UCSD-AML1 (cell line): ENCODE results near the gene S100PBP.

Source experiments
- DNase-seq: peaks from one replicate; lab custom pipeline; 2025; ENCODE audit not compliant: unreplicated experiment; lab: John Stamatoyannopoulos, UW

Gene S100PBP

DNA sequence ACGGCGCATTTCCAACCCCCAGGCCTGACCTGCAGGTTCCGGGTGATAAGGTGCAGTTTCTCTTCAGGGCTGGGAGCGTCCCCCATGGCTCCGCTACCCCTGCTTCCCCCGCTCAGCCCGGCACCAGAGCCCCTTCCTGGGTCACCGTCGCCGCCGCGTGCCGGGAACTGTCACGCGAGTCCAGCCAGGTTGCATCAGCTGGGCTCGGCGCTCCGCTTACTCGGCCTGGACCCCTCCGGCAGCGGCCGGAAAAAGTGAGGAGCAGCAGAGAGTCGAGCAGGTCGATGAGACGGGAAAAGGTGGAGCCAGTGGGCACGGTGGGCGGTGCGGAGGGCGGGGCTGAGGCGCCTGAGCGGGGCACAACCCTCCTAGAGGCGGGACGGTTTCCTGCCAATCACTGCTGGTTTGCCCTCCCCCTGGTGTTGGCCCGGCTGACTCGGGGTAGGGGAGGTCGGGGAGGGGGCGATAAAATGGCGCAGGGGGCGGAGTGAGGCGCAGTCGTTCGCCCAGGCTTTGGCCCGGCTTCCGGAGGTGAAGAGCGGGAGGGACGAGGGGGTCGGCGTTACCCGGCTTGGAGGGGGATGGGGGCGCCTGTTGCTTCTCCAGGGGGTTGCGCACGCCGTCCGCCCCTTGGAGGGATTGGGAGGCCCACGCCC, at the start of gene S100PBP, which contains the start of gene YARS1:
TSS of gene S100PBP (plus strand) at position 495 of the 656 bp plus-strand sequence. CDS start 8,447 bp downstream, outside the sequence.
TSS of gene YARS1 (minus strand) at position 200 of the 656 bp plus-strand sequence. CDS start at position 86, 114 bp downstream.
- peak; percentile 100 for DNase-seq

DNA sequence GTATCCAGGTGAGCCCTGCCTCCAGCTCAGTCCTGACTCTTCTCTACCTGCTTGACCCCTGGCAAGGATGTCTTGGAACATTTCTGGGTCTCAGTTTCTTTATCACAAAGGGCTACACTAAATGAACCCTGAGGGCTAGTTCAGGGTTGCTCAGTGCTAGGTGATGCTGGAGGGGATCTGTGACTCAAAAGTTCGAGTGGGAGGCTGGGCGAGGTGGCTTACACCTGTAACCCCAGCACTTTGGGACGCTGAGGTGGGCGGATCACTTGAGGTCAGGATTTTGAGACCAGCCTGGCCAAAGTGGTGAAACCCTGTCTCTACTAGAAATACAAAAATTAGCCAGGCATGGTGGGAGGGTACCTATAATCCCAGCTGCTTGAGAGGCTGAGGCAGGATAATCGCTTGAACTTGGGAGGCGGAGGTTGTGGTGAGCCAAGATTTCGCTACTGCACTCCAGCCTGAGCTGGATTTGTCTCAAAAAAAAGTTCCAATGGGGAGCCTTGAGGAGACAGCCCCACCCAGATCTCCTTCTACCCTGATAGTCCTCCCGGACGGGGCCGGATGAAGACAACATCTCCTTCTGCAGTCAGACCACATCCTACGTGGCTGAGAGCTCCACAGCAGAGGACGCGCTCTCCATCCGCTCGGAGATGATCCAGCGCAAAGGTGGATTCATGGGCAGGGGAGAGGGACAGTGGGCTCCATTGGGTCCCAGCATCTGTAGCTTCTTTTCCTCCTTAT, 49.2 kb upstream of the S100PBP start:
- DNase-seq, result no peak

DNA sequence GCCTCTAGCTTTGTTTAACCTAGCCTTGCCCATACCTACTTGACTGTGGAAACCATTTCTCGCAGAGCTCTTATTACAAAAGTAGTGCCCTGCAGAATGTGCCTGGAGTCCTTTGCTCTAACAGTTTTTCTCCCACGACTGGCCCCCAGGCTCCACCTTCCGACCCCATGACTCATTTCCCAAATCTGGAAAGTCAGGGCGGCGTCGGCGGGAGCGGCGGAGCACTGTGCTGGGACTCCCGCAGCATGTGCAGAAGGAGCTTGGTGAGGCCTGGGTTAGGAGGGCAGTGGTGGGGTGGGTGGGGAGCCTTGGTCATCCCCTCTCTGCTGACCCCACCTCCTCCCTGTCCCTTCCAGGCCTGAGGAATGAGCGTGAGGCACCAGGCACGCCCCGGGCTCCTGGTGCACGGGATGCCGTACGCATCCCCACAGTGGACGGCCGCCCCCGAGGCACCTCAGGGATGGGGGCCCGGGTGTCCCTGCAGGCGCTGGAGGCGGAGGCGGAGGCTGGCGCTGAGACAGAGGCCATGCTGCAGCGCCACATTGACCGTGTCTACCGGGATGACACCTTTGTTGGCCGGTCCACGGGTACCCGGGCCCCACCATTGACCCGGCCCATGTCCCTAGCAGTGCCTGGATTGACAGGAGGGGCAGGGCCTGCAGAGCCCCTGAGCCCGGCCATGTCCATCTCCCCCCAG, 47.8 kb upstream of the S100PBP start:
- no peak for DNase-seq

DNA sequence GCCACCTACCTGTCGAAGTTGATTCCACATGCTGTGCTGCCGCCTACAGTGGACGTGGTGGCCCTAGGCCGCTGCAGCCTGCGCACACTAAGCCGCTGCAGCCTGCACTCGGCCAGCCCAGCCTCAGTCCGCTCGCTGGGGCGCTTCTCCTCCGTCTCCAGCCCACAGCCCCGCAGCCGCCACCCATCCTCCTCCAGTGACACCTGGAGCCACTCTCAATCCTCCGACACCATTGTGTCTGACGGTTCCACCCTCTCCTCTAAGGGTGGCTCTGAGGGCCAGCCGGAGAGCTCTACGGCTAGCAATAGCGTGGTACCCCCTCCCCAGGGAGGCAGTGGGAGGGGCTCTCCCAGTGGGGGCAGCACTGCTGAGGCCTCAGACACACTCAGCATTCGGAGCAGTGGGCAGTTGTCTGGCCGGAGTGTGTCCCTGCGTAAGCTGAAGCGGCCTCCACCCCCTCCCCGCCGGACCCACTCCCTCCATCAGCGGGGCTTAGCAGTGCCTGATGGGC, 47.2 kb upstream of the S100PBP start:
- no peak for DNase-seq

DNA sequence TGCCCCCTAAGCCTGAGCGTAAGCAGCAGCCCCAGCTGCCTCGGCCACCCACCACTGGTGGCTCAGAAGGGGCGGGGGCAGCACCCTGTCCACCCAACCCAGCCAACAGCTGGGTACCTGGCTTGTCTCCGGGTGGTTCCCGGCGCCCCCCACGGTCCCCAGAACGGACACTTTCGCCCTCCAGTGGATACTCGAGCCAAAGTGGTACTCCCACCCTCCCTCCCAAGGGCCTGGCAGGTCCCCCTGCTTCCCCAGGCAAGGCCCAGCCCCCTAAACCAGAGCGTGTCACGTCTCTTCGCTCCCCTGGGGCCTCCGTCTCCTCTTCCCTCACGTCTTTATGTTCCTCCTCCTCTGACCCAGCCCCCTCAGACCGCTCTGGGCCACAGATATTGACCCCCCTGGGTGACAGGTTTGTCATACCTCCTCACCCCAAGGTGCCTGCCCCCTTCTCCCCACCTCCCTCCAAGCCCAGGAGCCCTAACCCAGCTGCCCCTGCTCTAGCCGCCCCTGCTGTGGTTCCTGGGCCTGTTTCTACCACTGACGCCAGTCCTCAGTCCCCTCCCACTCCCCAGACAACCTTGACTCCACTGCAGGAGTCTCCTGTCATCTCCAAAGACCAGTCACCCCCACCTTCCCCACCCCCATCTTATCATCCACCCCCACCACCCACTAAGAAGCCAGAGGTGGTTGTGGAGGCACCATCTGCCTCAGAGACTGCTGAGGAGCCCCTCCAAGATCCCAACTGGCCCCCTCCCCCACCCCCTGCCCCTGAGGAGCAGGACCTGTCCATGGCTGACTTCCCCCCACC, 46.5 kb upstream of the S100PBP start:
- DNase-seq, result no peak

DNA sequence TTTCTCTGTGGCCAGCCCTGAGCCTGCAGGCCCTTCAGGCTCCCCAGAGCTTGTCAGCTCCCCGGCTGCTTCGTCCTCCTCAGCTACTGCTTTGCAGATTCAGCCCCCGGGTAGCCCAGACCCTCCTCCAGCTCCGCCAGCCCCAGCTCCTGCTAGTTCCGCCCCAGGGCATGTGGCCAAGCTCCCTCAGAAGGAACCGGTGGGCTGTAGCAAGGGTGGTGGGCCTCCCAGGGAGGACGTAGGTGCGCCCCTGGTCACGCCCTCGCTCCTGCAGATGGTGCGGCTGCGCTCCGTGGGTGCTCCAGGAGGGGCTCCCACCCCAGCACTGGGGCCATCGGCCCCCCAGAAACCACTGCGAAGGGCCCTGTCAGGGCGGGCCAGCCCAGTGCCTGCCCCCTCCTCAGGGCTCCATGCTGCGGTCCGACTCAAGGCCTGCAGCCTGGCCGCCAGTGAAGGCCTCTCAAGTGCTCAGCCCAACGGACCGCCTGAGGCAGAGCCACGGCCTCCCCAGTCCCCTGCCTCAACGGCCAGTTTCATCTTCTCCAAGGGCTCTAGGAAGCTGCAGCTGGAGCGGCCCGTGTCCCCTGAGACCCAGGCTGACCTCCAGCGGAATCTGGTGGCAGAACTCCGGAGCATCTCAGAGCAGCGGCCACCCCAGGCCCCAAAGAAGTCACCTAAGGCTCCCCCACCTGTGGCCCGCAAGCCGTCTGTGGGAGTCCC, 45.7 kb upstream of the S100PBP start:
- no peak for DNase-seq

DNA sequence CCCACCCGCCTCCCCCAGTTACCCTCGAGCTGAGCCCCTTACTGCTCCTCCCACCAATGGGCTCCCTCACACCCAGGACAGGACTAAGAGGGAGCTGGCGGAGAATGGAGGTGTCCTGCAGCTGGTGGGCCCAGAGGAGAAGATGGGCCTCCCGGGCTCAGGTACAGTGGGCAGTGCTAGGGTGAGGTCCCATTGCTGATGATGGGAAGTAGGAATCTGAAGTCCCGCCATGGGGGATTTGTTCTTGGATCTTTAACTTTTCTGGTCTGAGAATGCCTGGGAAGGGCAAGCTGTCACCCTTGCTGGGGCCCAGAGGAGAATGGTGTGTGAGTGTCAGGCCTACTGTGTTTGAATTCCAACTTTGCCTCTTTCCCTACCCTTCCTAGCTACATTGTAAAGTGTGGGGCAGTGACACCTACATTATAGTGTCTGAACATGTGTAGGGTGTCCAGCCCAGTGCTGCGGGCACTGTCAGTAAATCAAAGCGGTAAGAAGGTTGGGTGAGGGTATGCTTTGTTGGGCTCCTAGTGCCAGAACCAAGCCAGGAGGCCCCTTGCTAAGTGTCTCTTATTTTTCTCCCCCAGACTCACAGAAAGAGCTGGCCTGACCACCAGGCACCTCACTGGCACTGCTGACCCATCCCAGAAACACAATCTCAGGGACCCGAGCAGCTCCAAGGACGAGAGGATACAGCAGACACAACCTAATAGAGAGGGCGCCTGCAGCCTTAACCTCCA, 45.0 kb upstream of the S100PBP start:
- DNase-seq, result no peak

DNA sequence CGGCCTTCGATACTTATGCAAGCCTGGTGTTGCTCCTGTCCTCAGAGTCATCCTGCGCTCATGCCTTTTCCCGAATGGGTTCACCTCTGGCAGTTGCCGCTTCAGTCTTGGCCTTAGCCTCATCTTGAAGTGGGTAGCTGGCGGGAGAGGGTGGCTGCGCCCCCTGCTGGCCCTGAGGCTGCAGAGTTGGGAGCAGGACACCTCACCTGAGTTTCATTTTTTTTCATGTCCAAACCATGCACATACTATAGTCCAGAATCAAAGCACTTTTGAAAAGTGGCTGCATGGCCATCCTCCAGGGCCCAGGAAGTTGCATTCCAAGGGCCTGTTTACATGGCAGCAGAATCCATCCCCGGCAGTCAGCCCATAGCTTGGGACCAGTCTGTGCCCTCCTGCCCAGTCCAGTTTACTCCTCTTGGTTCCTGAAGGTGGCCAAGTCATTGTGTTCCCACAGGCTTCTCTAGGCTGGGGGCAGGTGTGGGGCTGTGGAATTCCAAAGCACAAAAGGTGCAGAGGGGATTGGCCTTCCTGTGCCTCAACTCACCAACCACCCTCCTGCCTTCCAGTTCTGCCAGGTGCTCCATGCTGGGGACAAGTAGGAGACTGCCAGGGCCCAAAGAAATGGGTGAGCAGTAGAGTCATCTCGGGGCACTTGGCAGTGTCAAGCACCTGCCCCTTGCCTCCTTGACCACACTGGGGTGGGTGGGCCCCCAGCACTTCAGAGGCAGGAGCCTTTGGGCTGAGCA, 44.3 kb upstream of the S100PBP start:
- peak; percentile 77 for DNase-seq

DNA sequence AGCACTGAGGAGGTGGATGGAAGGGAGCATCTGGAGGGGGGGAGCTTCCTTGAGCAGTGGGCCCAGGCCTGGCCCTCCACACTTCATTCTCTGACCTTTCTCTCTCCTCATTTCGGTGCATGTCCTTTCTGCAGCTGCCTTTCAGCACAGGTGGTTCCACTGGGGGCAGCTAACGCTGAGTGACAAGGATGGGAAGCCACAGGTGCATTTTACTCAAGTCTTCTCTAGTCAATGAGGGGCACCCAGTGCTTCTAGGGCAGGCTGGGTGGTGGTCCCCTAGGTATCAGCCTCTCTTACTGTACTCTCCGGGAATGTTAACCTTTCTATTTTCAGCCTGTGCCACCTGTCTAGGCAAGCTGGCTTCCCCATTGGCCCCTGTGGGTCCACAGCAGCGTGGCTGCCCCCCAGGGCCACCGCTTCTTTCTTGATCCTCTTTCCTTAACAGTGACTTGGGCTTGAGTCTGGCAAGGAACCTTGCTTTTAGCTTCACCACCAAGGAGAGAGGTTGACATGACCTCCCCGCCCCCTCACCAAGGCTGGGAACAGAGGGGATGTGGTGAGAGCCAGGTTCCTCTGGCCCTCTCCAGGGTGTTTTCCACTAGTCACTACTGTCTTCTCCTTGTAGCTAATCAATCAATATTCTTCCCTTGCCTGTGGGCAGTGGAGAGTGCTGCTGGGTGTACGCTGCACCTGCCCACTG, 43.5 kb upstream of the S100PBP start:
- DNase-seq, result peak; percentile 59

DNA sequence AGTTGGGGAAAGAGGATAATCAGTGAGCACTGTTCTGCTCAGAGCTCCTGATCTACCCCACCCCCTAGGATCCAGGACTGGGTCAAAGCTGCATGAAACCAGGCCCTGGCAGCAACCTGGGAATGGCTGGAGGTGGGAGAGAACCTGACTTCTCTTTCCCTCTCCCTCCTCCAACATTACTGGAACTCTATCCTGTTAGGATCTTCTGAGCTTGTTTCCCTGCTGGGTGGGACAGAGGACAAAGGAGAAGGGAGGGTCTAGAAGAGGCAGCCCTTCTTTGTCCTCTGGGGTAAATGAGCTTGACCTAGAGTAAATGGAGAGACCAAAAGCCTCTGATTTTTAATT, 43.0 kb upstream of the S100PBP start:
- DNase-seq, result no peak

DNA sequence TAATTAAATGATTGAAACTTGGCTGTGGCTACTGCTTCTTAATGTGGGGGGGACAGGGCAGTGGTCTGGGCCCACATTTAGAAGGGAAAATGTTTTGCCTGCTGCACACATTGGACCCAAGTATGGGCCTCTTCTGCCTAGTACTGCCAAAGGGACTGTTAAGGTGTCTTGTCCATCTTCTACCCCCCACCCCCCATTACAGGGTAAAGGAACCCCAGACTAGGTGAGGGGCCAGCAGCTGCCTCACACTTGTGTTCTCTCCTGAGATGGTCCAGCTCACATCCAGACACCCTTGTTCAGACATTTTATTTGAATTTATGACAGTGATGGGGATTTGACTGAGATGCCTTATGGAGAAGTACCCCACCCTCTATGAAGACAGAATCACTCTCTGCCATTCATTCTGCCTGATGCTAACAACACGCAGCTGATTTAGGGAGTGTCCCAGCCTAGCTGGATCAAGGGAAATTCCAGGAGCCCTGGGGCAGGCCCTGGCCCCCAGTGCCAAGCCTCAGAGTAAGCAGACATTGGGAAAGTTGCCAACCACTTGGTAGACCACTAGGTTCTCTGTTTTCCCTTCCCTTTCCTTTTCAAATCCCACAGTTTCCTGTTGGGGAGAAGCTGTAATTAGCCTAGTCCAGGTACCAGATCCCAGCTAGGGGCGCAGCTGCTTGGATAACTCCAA, 42.4 kb upstream of the S100PBP start:
- DNase-seq, result no peak

DNA sequence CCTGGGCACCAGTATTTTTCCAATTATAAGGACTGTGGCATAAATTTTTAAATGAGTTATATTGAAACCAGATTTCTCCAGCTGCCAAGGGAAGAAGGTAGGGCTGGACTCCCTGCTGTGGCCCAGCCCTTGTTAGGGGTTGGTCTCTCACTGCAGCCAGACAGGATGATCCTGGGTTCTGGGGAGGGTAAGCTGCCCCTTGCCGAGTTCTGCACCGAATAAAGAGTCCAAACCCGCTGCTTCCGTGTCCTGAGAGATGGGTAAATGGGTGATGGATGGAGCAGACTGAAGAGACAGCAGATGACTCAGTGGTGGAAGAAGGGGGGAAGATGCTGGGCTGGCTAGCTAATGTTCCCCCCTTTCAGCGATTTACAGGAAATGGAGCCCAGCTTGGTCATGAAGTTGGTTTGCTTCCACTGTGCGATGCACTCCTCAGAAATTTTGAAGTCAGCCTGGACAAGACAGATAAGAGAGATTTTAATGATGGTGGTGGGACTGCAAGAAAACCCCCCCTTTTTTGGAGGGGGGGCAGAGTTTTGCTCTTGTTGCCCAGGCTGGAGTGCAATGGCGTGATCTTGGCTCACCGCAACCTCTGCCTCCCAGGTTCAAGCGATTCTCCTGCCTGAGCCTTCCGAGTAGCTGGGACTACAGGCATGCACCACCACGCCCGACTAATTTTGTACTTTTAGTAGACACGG, 41.7 kb upstream of the S100PBP start:
- no peak for DNase-seq

DNA sequence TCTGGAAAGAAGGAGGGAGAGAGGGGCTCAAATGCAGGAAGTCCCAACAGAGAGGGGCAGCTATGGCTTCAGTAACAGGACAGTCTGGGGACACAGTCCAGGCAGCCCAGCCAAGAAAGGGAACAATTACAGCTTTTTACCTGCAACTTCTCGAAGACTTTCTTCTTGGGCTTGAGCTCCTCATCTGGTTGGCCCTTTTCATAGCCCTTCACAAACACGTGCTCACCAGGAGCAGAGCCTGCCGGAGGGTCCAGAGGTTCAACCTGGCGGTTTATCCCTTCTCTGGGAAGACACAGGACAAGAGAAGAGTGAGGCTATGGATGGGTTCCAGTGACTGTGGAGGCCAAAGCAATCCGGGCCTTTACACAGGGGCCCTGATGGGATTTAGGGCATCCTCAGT, 38.2 kb upstream of the S100PBP start:
- no peak for DNase-seq

DNA sequence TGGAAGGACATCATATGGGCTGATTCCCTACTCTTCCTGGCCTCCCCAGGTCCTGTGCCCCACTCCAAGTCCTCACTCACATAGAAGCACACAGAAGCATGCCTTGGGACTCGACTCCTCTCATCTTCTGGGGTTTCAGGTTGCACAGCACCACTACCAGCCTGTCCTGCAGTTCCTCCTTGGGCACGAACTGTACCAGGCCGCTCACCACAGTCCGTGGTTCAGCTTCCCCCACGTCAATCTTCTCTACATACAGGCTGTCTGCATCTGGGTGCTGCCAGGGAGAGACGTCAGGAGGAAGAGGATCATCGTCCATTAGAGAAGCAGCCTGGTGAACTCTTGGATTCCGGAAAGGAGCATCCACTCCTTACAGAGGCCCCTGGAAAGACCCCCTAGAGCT, 37.4 kb upstream of the S100PBP start:
- DNase-seq, result no peak

DNA sequence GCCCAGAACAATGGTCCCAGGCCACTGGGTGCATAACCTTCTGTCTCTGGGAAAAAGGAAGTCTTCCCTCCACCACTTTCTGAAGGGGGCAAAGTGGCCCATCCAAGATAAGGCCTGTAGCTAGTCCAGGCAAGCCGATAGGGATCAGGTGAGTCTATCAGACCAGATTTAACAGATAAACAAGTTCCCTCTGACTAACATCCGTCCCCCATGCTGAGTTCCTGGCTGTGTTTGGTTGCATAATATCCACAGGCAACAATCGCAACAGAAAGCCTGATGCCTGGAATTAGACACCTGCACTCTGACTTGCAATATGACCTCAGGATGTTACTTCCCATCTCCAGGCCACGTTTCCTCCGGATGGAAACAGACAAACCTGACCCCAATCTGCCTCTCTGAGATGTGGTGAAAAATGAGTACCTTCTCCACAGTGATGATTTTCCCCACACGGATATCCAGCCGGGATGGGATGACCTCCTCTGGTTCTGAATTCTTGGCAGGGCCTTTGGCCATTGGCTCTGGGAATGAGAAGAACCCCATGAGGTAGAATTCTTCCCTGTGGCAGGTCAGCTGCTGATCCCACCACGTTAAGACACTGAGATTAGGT, 36.7 kb upstream of the S100PBP start:
- DNase-seq, result no peak

DNA sequence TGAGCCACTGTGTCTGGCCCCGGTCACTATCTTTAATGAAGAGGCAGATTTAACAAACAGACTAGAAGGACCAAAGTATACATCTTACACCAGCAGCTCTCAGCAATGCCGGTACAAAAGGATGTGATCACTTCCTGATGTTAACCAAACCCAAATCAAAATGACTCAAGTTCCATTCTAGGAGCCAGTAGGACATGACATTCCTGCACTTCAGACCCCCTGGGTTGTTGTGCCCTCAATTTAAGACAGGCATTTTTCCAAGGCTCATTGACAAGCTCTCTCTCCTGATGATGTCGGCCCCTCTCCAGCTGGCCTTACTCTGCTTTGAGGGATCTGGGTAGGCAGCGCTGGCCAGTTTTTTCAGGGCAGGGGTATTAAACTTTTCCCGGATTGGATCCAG, 35.4 kb upstream of the S100PBP start:
- DNase-seq, result no peak

DNA sequence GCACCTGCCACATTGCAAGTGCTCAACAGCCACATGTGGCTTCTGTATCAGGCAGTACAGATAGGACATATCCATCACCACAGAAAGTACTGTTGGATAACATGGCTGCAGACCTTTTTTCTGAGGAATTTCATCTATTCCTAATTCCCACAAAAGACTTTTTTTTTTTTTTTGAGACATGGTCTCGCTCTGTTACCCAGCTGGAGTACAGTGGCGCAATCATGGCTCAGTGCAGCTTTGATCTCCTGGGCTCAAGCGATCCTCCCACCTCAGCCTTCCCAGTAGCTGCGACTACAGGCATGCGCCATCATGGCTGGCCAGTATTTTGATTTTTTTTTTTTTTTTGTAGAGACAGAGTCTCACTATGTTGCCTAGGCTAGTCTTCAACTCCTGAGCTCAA, 33.6 kb upstream of the S100PBP start:
- DNase-seq, result no peak
